DND-41 (cell line): Measurements from ENCODE around the gene C5orf34.

Experiments used
- ATAC-seq: fragments of 200-7000 bp; cut with Tn5 transposase; 3 replicates; pipeline ENCODE4 v1.9.1; 2021; ENCODE audit warnings: low read depth; ENCODE audit not compliant: insufficient read depth
- DNase-seq: peaks from one replicate; pipeline ENCODE4 v3.0.0-alpha.2; 2020
- H2AFZ ChIP-seq: 2 replicates; pipeline ENCODE4 v1.6.0; 2012; ENCODE audit warnings: low read depth, low read length
- H3K27ac ChIP-seq: 2 replicates; pipeline ENCODE4 v1.5.1; 2012; ENCODE audit warnings: low read length, inconsistent platforms
- H3K27me3 ChIP-seq: fragments of 200-600 bp; sonication (generic); 2 replicates; pipeline ENCODE4 v1.6.0; 2012; ENCODE audit warnings: low read length, mild to moderate bottlenecking, inconsistent platforms; ENCODE audit not compliant: insufficient read depth, poor library complexity
- H3K36me3 ChIP-seq: 2 replicates; pipeline ENCODE4 v1.5.1; 2012; ENCODE audit warnings: low read length, inconsistent platforms; ENCODE audit not compliant: insufficient read depth
- H3K4me1 ChIP-seq: 2 replicates; pipeline ENCODE4 v1.5.1; 2012; ENCODE audit warnings: mild to moderate bottlenecking, low read length; ENCODE audit not compliant: insufficient read depth
- H3K4me2 ChIP-seq: 2 replicates; pipeline ENCODE4 v1.6.0; 2012; ENCODE audit warnings: mild to moderate bottlenecking, moderate library complexity, low read length, inconsistent platforms; ENCODE audit not compliant: insufficient read depth
- H3K4me3 ChIP-seq, 2 experiments: fragments of 200-600 bp in 1 of 2; shearing (Covaris generic) in 1 of 2; 2 replicates each; pipeline ENCODE4 v1.5.1; 2012 to 2016; ENCODE audit warnings: inconsistent platforms in 2 of 2, low read length in 2 of 2, mild to moderate bottlenecking in 2 of 2, low read depth in 1 of 2, moderate library complexity in 1 of 2
- H3K79me2 ChIP-seq: 2 replicates; pipeline ENCODE4 v1.6.0; 2012; ENCODE audit warnings: low read length, inconsistent platforms; ENCODE audit not compliant: insufficient read depth
- H3K9ac ChIP-seq: 2 replicates; pipeline ENCODE4 v1.6.0; 2012; ENCODE audit warnings: low read depth, mild to moderate bottlenecking, inconsistent platforms, low read length, moderate library complexity
- H3K9me3 ChIP-seq: 2 replicates; pipeline ENCODE4 v1.5.1; 2012; ENCODE audit warnings: low read length, moderate library complexity, mild to moderate bottlenecking, inconsistent platforms; ENCODE audit not compliant: insufficient read depth, severe bottlenecking
- H4K20me1 ChIP-seq: 2 replicates; pipeline ENCODE4 v1.6.0; 2012; ENCODE audit warnings: low read length; ENCODE audit not compliant: insufficient read depth
- CTCF ChIP-seq: IDR thresholded peaks from 2 replicates; pipeline ENCODE4 v1.5.1; 2012; ENCODE audit warnings: borderline replicate concordance, low read length, moderate library complexity, mild to moderate bottlenecking; ENCODE audit not compliant: poor library complexity, severe bottlenecking; ENCODE audit errors: extremely low read depth
- EZH2 ChIP-seq: IDR thresholded peaks from 3 replicates; pipeline ENCODE4 v1.6.1; 2012; ENCODE audit warnings: borderline replicate concordance, low read depth, mild to moderate bottlenecking, moderate library complexity, low read length, inconsistent platforms; ENCODE audit not compliant: severe bottlenecking

The C5orf34 gene

GRCh38 chr5:43484106-43484849 lies 30.7 kb downstream of the C5orf34 start:
- no peaks in the 10 kb centered on the region for H3K27me3 ChIP-seq
- peak overlapping the region; percentile 80 for H3K9ac ChIP-seq
- DNase-seq (peak; percentile 90), ATAC-seq (peak; percentile 72)
- H4K20me1 ChIP-seq = no peaks in the 10 kb centered on the region
- no peaks in the 10 kb centered on the region for H3K9me3 ChIP-seq
- H3K4me2 ChIP-seq = peak overlapping the region; percentile 71
- H3K79me2 ChIP-seq = peaks cover 38% of the 10 kb centered on the region
- peaks cover 21% of the 10 kb centered on the region; the same call in 1 of the 2 replicates for H3K36me3 ChIP-seq
- TF ChIP-seq CTCF (peak; percentile 80), EZH2 (no peak)
- peak overlapping the region; percentile 85 for H2AFZ ChIP-seq
- peak overlapping the region; percentile 30 to 71; a peak in 3 of 4 replicates for H3K4me3 ChIP-seq
- peak overlapping the region; percentile 92 for H3K27ac ChIP-seq
- peaks cover 37% of the 10 kb centered on the region for H3K4me1 ChIP-seq

- Histone ChIP-seq H3K4me2 (peak within 1 kb of the TSS; percentile 71), H3K79me2 (peaks cover 42% of the 10 kb centered on the region), H4K20me1 (no peaks in the 10 kb centered on the region), H3K4me1 (peaks cover 37% of the 10 kb centered on the region), H3K27me3 (no peaks in the 10 kb centered on the region), H3K9me3 (no peaks in the 10 kb centered on the region), H3K36me3 (peaks cover 13% of the 10 kb centered on the region; the same call in 1 of the 2 replicates), H3K4me3 (peak within 1 kb of the TSS; percentile 30 to 71), H3K9ac (peak within 1 kb of the TSS; percentile 80), H3K27ac (peak within 1 kb of the TSS; percentile 92), H2AFZ (peak within 1 kb of the TSS; percentile 85)
- TF ChIP-seq CTCF (no peak), EZH2 (no peak)
- DNase-seq = peak; percentile 90
- ATAC-seq = peak; percentile 84
These were observed 31.4 kb downstream of the C5orf34 start, which contains the start of gene TMEM267 for GRCh38 chr5:43483298-43484105. TMEM267 (minus strand) TSS chr5:43483865; CDS start chr5:43453969, 29,896 bp downstream.

GRCh38 chr5:43482490-43483297 lies 32.3 kb downstream of the C5orf34 start:
- Histone ChIP-seq H3K4me1 (peaks cover 37% of the 10 kb centered on the region), H3K4me3 (peak overlapping the region; percentile 30 to 71), H3K79me2 (peaks cover 48% of the 10 kb centered on the region), H3K27ac (peak overlapping the region; percentile 92), H3K9me3 (no peaks in the 10 kb centered on the region), H3K36me3 (peaks cover 6% of the 10 kb centered on the region; the same call in 1 of the 2 replicates), H3K4me2 (peak overlapping the region; percentile 71), H2AFZ (peak overlapping the region; percentile 85), H4K20me1 (no peaks in the 10 kb centered on the region), H3K27me3 (no peaks in the 10 kb centered on the region), H3K9ac (peak overlapping the region; percentile 80)
- DNase-seq (no peak), ATAC-seq (no peak)
- TF ChIP-seq EZH2 (no peak), CTCF (no peak)
